Activated T-helper 17 cell treated with anti-CD3 and anti-CD28 coated beads, Interleukin-2, amount 50 U/mL, for 72 hours (primary cell): Measurements from ENCODE around the gene ACTN1. TPM values are rescaled to one million over a fixed set of nuclear protein-coding genes. Genes with fewer than 3 reads are reported as not detected.

ENCODE experiments used
- ATAC-seq: fragments of 150-1000 bp; cut with Tn5 transposase; replicated peaks from 2 replicates; pipeline ENCODE4 v1.10.0; 2021; ENCODE audit warnings: mild to moderate bottlenecking, moderate library complexity
- H3K27ac Mint-ChIP-seq: one replicate; pipeline ENCODE4 v1.8.0; 2022; ENCODE audit warnings: mixed read lengths
- H3K27me3 Mint-ChIP-seq: one replicate; pipeline ENCODE4 v1.8.0; 2022; ENCODE audit warnings: mixed read lengths
- H3K36me3 Mint-ChIP-seq: one replicate; pipeline ENCODE4 v1.8.0; 2022; ENCODE audit warnings: low read depth, mild to moderate bottlenecking, mixed read lengths
- H3K4me1 Mint-ChIP-seq: one replicate; pipeline ENCODE4 v1.8.0; 2022; ENCODE audit warnings: mixed read lengths
- H3K4me3 Mint-ChIP-seq: one replicate; pipeline ENCODE4 v1.8.0; 2022; ENCODE audit warnings: mild to moderate bottlenecking, mixed read lengths
- H3K9me3 Mint-ChIP-seq: one replicate; pipeline ENCODE4 v1.8.0; 2022; ENCODE audit warnings: mixed read lengths
- total RNA-seq, 2 donors: library from RNA; stranded (reverse); gene quantifications; one replicate each; pipeline ENCODE4 v1.2.3, GENCODE V29; 2022

The ACTN1 gene
- total RNA-seq, 2 donors from 2014 or later, result 38.3 to 54.1 TPM

GRCh38 chr14:68956724-68957123 is 22.4 kb downstream of the ACTN1 start:
- no peak for ATAC-seq
- peak overlapping the region; percentile 10 for H3K27ac Mint-ChIP-seq
- H3K27me3 Mint-ChIP-seq, result no peaks in the 10 kb centered on the region
- no peak overlapping the region for H3K4me3 Mint-ChIP-seq
- no peaks in the 10 kb centered on the region for H3K9me3 Mint-ChIP-seq
- no peaks in the 10 kb centered on the region for H3K36me3 Mint-ChIP-seq
- peaks cover 26% of the 10 kb centered on the region for H3K4me1 Mint-ChIP-seq

- H3K27ac Mint-ChIP-seq, result peak overlapping the region; percentile 54
- no peak for ATAC-seq
- H3K27me3 Mint-ChIP-seq, result no peaks in the 10 kb centered on the region
- H3K36me3 Mint-ChIP-seq, result no peaks in the 10 kb centered on the region
- peaks cover 26% of the 10 kb centered on the region for H3K4me1 Mint-ChIP-seq
- no peaks in the 10 kb centered on the region for H3K9me3 Mint-ChIP-seq
- H3K4me3 Mint-ChIP-seq, result no peak overlapping the region
Measured at GRCh38 chr14:68955851-68956179, 23.3 kb downstream of the ACTN1 start.

GRCh38 chr14:68955164-68955850 is 23.8 kb downstream of the ACTN1 start:
- Mint-ChIP-seq H3K4me1 (peaks cover 26% of the 10 kb centered on the region), H3K27ac (peak overlapping the region; percentile 54), H3K36me3 (no peaks in the 10 kb centered on the region), H3K27me3 (no peaks in the 10 kb centered on the region), H3K4me3 (no peak overlapping the region), H3K9me3 (no peaks in the 10 kb centered on the region)
- ATAC-seq, result no peak

GRCh38 chr14:68953196-68953555 is 25.9 kb downstream of the ACTN1 start:
- peak overlapping the region; percentile 38 for H3K27ac Mint-ChIP-seq
- no peak overlapping the region for H3K4me3 Mint-ChIP-seq
- H3K4me1 Mint-ChIP-seq, result peaks cover 26% of the 10 kb centered on the region
- H3K36me3 Mint-ChIP-seq, result no peaks in the 10 kb centered on the region
- no peak for ATAC-seq
- no peaks in the 10 kb centered on the region for H3K9me3 Mint-ChIP-seq
- no peaks in the 10 kb centered on the region for H3K27me3 Mint-ChIP-seq

- Mint-ChIP-seq H3K4me1 (peaks cover 26% of the 10 kb centered on the region), H3K36me3 (no peaks in the 10 kb centered on the region), H3K27me3 (no peaks in the 10 kb centered on the region), H3K27ac (peak overlapping the region; percentile 38), H3K4me3 (no peak overlapping the region), H3K9me3 (no peaks in the 10 kb centered on the region)
- ATAC-seq, result no peak
Measured at GRCh38 chr14:68952531-68953195, 26.4 kb downstream of the ACTN1 start.

- Mint-ChIP-seq H3K4me1 (peaks cover 24% of the 10 kb centered on the region), H3K9me3 (no peaks in the 10 kb centered on the region), H3K27me3 (no peaks in the 10 kb centered on the region), H3K36me3 (no peaks in the 10 kb centered on the region), H3K27ac (no peak overlapping the region), H3K4me3 (no peak overlapping the region)
- ATAC-seq, result no peak
Measured at GRCh38 chr14:68951800-68952530, 27.1 kb downstream of the ACTN1 start.

GRCh38 chr14:68951035-68951797 is 27.9 kb downstream of the ACTN1 start:
- no peak overlapping the region for H3K27ac Mint-ChIP-seq
- H3K4me3 Mint-ChIP-seq, result no peak overlapping the region
- peak; percentile 37 for ATAC-seq
- peaks cover 20% of the 10 kb centered on the region for H3K4me1 Mint-ChIP-seq
- no peaks in the 10 kb centered on the region for H3K27me3 Mint-ChIP-seq
- H3K36me3 Mint-ChIP-seq, result no peaks in the 10 kb centered on the region
- H3K9me3 Mint-ChIP-seq, result no peaks in the 10 kb centered on the region

- ATAC-seq, result no peak
- Mint-ChIP-seq H3K4me3 (no peak overlapping the region), H3K36me3 (no peaks in the 10 kb centered on the region), H3K27ac (peak overlapping the region; percentile 13), H3K9me3 (no peaks in the 10 kb centered on the region), H3K27me3 (no peaks in the 10 kb centered on the region), H3K4me1 (peaks cover 22% of the 10 kb centered on the region)
Measured at GRCh38 chr14:68950111-68950510, 29.0 kb downstream of the ACTN1 start.

- H3K36me3 Mint-ChIP-seq, result no peaks in the 10 kb centered on the region
- peaks cover 20% of the 10 kb centered on the region for H3K4me1 Mint-ChIP-seq
- H3K4me3 Mint-ChIP-seq, result no peak overlapping the region
- peak overlapping the region; percentile 13 for H3K27ac Mint-ChIP-seq
- H3K9me3 Mint-ChIP-seq, result no peaks in the 10 kb centered on the region
- ATAC-seq, result no peak
- H3K27me3 Mint-ChIP-seq, result no peaks in the 10 kb centered on the region
Measured at GRCh38 chr14:68949601-68949965, 29.5 kb downstream of the ACTN1 start.

GRCh38 chr14:68948686-68949600 is 30.2 kb downstream of the ACTN1 start:
- Mint-ChIP-seq H3K27me3 (no peaks in the 10 kb centered on the region), H3K4me3 (no peak overlapping the region), H3K27ac (peak overlapping the region; percentile 13), H3K36me3 (no peaks in the 10 kb centered on the region), H3K9me3 (no peaks in the 10 kb centered on the region), H3K4me1 (peaks cover 20% of the 10 kb centered on the region)
- ATAC-seq, result no peak

GRCh38 chr14:68947802-68948201 is 31.3 kb downstream of the ACTN1 start:
- H3K27me3 Mint-ChIP-seq, result no peaks in the 10 kb centered on the region
- H3K36me3 Mint-ChIP-seq, result no peaks in the 10 kb centered on the region
- H3K4me1 Mint-ChIP-seq, result peaks cover 15% of the 10 kb centered on the region
- H3K27ac Mint-ChIP-seq, result no peak overlapping the region
- no peak for ATAC-seq
- no peak overlapping the region for H3K4me3 Mint-ChIP-seq
- no peaks in the 10 kb centered on the region for H3K9me3 Mint-ChIP-seq

- H3K9me3 Mint-ChIP-seq, result no peaks in the 10 kb centered on the region
- H3K27ac Mint-ChIP-seq, result peak overlapping the region; percentile 3
- H3K4me1 Mint-ChIP-seq, result peaks cover 15% of the 10 kb centered on the region
- no peak overlapping the region for H3K4me3 Mint-ChIP-seq
- no peaks in the 10 kb centered on the region for H3K36me3 Mint-ChIP-seq
- no peak for ATAC-seq
- H3K27me3 Mint-ChIP-seq, result no peaks in the 10 kb centered on the region
Measured at GRCh38 chr14:68946489-68946822, 32.6 kb downstream of the ACTN1 start.

GRCh38 chr14:68945585-68946488 is 33.3 kb downstream of the ACTN1 start:
- Mint-ChIP-seq H3K27ac (peak overlapping the region; percentile 55), H3K9me3 (no peaks in the 10 kb centered on the region), H3K4me3 (no peak overlapping the region), H3K36me3 (no peaks in the 10 kb centered on the region), H3K4me1 (peaks cover 15% of the 10 kb centered on the region), H3K27me3 (no peaks in the 10 kb centered on the region)
- ATAC-seq, result peak; percentile 24
